Body of pancreas (tissue), 4 donors: ENCODE results near the gene CD84.

ENCODE experiments used
- POLR2A ChIP-seq, 3 donors: fragments of 450-650 bp; IDR thresholded peaks; one replicate each; pipeline ENCODE4 v1.6.1; 2016; ENCODE audit warnings: antibody characterized with exemption in 3 of 3, mild to moderate bottlenecking in 2 of 3
- TF ChIP-seq, protein P1 (sequence below), 7 experiments: fragments of 450-650 bp in 4 of 7; fragments of 200-600 bp in 3 of 7; sonication (generic) in 3 of 7; IDR thresholded peaks; one replicate each; pipeline ENCODE4 v1.5.1; 2016 to 2019; ENCODE audit warnings: antibody characterized with exemption in 7 of 7

DNA sequence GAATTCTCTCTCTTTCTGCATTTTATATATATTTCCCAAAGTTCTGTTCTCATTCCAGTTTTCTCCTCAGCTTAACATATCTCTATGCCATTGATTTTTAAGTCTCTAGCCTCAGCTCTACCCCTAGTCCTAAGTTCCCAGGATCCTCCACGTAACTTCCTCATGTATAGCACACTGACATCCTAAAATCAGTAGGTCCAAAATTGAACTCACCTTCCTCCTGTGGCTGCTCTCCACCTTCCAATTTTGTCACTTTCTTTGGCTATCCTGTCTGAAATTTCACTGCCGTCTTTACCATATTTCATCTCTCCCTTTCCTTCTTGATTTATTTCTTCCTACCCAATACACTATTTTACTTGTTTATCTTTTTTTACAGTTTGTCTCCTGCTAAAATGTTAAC is 57.7 kb downstream of the CD84 start:
- TF ChIP-seq, protein P1, sequence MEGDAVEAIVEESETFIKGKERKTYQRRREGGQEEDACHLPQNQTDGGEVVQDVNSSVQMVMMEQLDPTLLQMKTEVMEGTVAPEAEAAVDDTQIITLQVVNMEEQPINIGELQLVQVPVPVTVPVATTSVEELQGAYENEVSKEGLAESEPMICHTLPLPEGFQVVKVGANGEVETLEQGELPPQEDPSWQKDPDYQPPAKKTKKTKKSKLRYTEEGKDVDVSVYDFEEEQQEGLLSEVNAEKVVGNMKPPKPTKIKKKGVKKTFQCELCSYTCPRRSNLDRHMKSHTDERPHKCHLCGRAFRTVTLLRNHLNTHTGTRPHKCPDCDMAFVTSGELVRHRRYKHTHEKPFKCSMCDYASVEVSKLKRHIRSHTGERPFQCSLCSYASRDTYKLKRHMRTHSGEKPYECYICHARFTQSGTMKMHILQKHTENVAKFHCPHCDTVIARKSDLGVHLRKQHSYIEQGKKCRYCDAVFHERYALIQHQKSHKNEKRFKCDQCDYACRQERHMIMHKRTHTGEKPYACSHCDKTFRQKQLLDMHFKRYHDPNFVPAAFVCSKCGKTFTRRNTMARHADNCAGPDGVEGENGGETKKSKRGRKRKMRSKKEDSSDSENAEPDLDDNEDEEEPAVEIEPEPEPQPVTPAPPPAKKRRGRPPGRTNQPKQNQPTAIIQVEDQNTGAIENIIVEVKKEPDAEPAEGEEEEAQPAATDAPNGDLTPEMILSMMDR (IDR thresholded peaks at IDR 0.05): no peak
- TF ChIP-seq POLR2A (IDR thresholded peaks at IDR 0.05): no peak
